ENCODE measurements around the gene TNIP1. TPM values are rescaled to one million over a fixed set of nuclear protein-coding genes. Genes with fewer than 3 reads are reported as not detected.

Gene TNIP1
- total RNA-seq, 1 experiment from 2014 or later = 339 TPM

DNA sequence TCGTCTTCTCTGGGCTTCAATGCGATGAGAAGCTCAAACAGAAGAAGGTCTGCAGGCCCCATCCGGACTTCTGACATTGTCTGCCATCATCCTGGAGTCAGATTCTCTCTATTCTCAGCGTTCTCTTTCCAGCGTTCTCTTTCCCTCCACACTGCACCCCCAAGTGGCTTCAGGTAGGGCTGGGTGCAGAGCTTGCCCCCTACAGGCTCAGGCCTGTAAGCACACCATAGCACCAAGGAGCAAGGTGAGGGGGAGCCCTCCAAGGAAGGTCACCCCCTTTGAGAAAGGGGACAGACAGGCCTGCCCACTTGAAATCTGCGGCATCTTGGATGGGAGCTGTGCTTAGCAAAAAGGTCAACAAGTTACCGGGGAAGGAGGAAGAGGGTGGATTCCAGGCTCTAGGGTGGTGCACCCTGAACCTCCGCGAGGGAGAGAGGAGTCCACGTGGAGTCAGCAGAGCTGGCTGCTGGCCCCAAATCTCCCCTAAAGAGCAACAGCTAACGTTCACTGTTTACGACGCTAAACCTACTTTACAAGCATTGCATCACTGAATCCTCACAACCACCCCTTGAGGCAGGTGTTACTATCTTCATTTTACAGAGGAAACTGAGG is 32.9 kb downstream of the TNIP1 start:
- DNase-seq = peak; percentile 30
- no TSS peak for BruUV-seq (replicated peaks)
- H3K36me3 Mint-ChIP-seq (ENCODE audit: insufficient read depth, unreplicated experiment) = peaks cover 97% of the 10 kb centered on the region
- no peak overlapping the region for H3K4me3 Mint-ChIP-seq (ENCODE audit: low read depth, unreplicated experiment)
- TF ChIP-seq, protein P1, sequence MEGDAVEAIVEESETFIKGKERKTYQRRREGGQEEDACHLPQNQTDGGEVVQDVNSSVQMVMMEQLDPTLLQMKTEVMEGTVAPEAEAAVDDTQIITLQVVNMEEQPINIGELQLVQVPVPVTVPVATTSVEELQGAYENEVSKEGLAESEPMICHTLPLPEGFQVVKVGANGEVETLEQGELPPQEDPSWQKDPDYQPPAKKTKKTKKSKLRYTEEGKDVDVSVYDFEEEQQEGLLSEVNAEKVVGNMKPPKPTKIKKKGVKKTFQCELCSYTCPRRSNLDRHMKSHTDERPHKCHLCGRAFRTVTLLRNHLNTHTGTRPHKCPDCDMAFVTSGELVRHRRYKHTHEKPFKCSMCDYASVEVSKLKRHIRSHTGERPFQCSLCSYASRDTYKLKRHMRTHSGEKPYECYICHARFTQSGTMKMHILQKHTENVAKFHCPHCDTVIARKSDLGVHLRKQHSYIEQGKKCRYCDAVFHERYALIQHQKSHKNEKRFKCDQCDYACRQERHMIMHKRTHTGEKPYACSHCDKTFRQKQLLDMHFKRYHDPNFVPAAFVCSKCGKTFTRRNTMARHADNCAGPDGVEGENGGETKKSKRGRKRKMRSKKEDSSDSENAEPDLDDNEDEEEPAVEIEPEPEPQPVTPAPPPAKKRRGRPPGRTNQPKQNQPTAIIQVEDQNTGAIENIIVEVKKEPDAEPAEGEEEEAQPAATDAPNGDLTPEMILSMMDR (IDR thresholded peaks at IDR 0.05; ENCODE audit: unreplicated experiment) = peak; percentile 94
- peaks cover 31% of the 10 kb centered on the region for H3K4me1 Mint-ChIP-seq (ENCODE audit: low read depth, unreplicated experiment)
- H3K27ac Mint-ChIP-seq (ENCODE audit: unreplicated experiment) = peak overlapping the region; percentile 11
- CTCF ChIA-PET = interaction anchor here (1.1 to 9.4 kb wide), 5 partner anchors 16 to 117 kb away, joined by 3 to 140 read pairs (median 7); partner anchors contain the start of gene TNIP1
- intact Hi-C loops (cut with micrococcal nuclease; ENCODE audit: unreplicated experiment) = no loop called here
- H3K27me3 Mint-ChIP-seq (ENCODE audit: unreplicated experiment) = no peaks in the 10 kb centered on the region
- H3K9me3 Mint-ChIP-seq (ENCODE audit: low read depth, unreplicated experiment) = no peaks in the 10 kb centered on the region

DNA sequence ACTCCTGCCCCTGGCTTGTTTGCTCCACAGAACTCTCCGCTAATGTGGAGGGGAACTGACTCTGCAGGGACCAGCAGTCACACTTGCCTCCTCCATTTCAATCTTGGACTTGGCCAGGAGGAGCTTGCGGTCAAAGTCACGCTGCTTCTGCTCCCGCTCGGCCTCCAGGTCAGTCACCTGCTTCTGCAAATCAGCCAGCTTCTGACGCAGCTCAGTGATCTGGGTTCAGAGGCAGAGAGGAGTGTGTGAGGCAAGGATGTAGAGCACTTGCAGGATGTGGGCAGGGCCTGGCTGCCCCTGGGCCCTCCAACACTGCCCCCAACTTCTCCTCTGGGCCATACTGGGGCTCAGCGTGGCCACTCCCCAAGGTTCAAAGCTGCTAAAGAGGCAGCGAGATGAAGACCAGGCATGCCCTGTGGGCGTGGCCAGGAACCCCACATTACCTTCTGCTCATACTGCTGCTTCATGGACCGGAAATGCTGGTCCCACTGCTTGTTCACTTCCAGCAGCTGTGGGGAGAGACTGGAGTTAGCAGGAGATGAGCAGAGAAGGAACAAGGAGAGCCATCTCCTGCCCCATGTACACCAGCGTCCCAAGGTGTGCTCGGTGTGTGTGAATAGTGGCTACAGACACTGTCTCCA is 38.3 kb downstream of the TNIP1 start:
- CTCF ChIA-PET = interaction anchor here (2.2 kb wide), 2 partner anchors 9 to 72 kb away, joined by 5 to 10 read pairs; no protein-coding TSS in a partner anchor
- no peak overlapping the region for H3K4me3 Mint-ChIP-seq (ENCODE audit: low read depth, unreplicated experiment)
- H3K36me3 Mint-ChIP-seq (ENCODE audit: insufficient read depth, unreplicated experiment) = peaks cover 91% of the 10 kb centered on the region
- TF ChIP-seq, protein P1 (IDR thresholded peaks at IDR 0.05; ENCODE audit: unreplicated experiment) = no peak
- no peaks in the 10 kb centered on the region for H3K9me3 Mint-ChIP-seq (ENCODE audit: low read depth, unreplicated experiment)
- DNase-seq = no peak
- H3K27me3 Mint-ChIP-seq (ENCODE audit: unreplicated experiment) = no peaks in the 10 kb centered on the region
- H3K4me1 Mint-ChIP-seq (ENCODE audit: low read depth, unreplicated experiment) = peaks cover 21% of the 10 kb centered on the region
- BruUV-seq (replicated peaks) = no TSS peak
- H3K27ac Mint-ChIP-seq (ENCODE audit: unreplicated experiment) = peak overlapping the region; percentile 15
- intact Hi-C loops (cut with micrococcal nuclease; ENCODE audit: unreplicated experiment) = no loop called here

DNA sequence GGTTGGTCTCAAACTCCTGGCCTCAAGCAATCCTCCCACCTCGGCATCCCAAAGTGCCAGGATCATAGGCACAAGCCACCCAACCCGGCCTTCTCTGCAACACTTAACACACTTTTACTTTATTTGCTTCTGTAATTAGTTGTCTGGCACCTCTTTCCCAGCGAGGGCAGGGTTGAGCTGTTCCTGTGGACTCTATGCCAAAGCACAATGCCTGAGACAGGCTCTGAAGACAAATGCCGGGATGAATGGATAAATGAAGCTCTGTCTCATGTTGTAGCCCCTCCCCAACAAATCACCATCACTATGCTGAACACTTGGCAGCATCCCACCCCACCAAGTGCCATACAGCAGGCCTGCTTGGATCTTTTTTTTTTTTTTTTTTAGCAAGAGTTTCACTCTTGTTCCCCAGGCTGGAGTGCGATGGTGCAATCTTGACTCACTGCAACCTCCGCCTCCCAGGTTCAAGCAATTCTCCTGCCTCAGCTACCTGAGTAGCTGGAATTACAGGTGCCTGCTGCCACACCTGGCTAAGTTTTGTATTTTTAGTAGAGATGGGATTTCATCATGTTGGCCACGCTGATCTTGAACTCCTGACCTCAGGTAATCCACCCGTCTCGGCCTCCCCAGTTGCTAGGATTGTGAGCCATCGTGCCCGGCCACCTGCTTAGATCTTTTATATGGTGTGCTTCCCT is 39.1 kb downstream of the TNIP1 start:
- Mint-ChIP-seq H3K27ac (ENCODE audit: unreplicated experiment) (no peak overlapping the region), H3K27me3 (ENCODE audit: unreplicated experiment) (no peaks in the 10 kb centered on the region), H3K9me3 (ENCODE audit: low read depth, unreplicated experiment) (no peaks in the 10 kb centered on the region), H3K4me3 (ENCODE audit: low read depth, unreplicated experiment) (no peak overlapping the region), H3K4me1 (ENCODE audit: low read depth, unreplicated experiment) (peaks cover 14% of the 10 kb centered on the region), H3K36me3 (ENCODE audit: insufficient read depth, unreplicated experiment) (peaks cover 91% of the 10 kb centered on the region)
- TF ChIP-seq, protein P1 (IDR thresholded peaks at IDR 0.05; ENCODE audit: unreplicated experiment) = no peak
- no TSS peak for BruUV-seq (replicated peaks)
- CTCF ChIA-PET = interaction anchor here (0.7 to 2.2 kb wide), 5 partner anchors 10 to 73 kb away, joined by 3 to 10 read pairs (median 5); no protein-coding TSS in a partner anchor
- intact Hi-C loops (cut with micrococcal nuclease; ENCODE audit: unreplicated experiment) = no loop called here
- DNase-seq = no peak

DNA sequence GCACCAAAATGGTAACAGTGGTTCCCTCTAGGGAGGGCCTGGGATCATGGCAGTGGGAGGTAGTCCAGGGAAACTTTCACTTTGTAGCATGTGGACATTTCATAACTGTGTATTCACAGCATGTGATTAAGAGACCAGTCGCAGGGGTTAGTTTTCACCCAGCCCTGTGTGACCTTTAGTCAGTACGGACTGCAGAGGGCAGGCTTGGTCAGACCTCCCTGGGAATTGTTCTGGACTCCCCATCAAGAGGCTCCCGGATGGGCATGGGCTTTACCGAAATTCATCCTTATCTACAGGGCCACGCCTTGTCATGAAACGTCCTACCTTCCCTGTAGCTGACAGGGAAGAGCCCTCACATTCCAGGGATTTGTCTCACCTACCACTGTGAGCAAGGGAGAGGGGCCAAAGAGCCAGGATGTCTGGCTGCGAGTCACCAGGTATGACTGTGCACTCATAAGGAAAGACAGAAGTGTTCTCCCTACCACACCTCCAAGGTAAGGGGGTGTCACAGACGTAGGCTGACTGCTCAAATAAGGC is 40.6 kb downstream of the TNIP1 start:
- no peak overlapping the region for H3K27ac Mint-ChIP-seq (ENCODE audit: unreplicated experiment)
- peaks cover 14% of the 10 kb centered on the region for H3K4me1 Mint-ChIP-seq (ENCODE audit: low read depth, unreplicated experiment)
- TF ChIP-seq, protein P1 (IDR thresholded peaks at IDR 0.05; ENCODE audit: unreplicated experiment) = no peak
- peaks cover 87% of the 10 kb centered on the region for H3K36me3 Mint-ChIP-seq (ENCODE audit: insufficient read depth, unreplicated experiment)
- CTCF ChIA-PET = interaction anchor here (0.6 to 2.2 kb wide), 3 partner anchors 11 to 50 kb away, joined by 4 to 6 read pairs (median 5); no protein-coding TSS in a partner anchor
- H3K4me3 Mint-ChIP-seq (ENCODE audit: low read depth, unreplicated experiment) = no peak overlapping the region
- no peaks in the 10 kb centered on the region for H3K9me3 Mint-ChIP-seq (ENCODE audit: low read depth, unreplicated experiment)
- H3K27me3 Mint-ChIP-seq (ENCODE audit: unreplicated experiment) = no peaks in the 10 kb centered on the region
- intact Hi-C loops (cut with micrococcal nuclease; ENCODE audit: unreplicated experiment) = no loop called here
- no peak for DNase-seq
- BruUV-seq (replicated peaks) = no TSS peak

Data from Calu3 (cell line).